AG04449 (cell line): ENCODE measurements around the gene PLCB3.

ENCODE experiments used
- CTCF ChIA-PET: fragments of 350-600 bp; formaldehyde crosslinking; extraction: SDS; loops from one replicate; lab custom pipeline; 2021; ENCODE audit warnings: antibody characterized with exemption; lab: Yijun Ruan, JAX
- POLR2A ChIA-PET: fragments of 400-600, 350-600 bp; formaldehyde crosslinking; extraction: SDS; loops from one replicate; lab custom pipeline; 2020; ENCODE audit warnings: antibody characterized with exemption, inconsistent platforms; lab: Yijun Ruan, JAX
- DNase-seq: peaks from one replicate; pipeline ENCODE4 v3.0.0-alpha.2; 2010; ENCODE audit warnings: low read depth, low spot score
- H3K4me3 ChIP-seq: 2 replicates; pipeline ENCODE4 v1.5.1; 2011; ENCODE audit warnings: low read depth, mild to moderate bottlenecking, control low read depth, low read length
- TF ChIP-seq, protein P1 (sequence below): IDR thresholded peaks from one replicate; pipeline ENCODE4 v1.5.1; 2011; ENCODE audit warnings: mild to moderate bottlenecking, moderate library complexity, low read length, control low read depth, inconsistent platforms; ENCODE audit not compliant: insufficient read depth; ENCODE audit errors: missing control alignments

Gene PLCB3

DNA sequence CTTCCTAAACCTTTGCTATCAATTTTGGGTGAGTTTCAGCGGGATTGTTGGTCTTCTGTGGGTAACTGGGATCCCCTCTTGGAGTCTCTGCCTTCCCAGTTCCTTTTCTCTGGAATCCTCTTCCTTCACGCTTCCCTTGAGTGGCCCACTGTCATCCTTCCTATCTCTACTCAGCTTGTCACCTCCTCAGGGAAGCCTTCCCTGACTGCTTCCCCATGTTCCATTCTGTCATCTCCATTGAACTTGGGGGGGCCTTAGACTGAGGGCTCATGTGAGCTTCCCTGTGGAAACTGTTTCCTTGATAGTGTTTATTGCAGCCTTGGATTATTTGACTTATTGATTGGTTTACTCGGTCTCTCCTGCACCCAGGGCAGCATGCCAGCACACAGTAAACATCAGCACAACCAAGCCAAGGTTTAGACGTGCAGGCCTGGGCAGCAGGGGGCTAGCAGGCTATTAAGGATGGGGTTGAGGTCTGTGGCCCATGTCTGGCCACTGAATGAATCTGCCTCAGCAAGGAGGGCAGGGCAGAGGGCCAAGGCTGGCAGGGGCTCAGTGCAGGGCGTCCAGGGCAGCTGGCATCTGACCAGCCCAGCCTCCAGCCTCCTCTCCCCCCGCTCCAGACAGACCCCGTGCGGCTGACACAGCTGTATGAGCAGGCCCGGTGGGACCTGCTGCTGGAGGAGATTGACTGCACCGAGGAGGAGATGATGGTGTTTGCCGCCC, 32.5 kb upstream of the PLCB3 start:
- POLR2A ChIA-PET, result interaction anchor here (0.7 kb wide), 1 partner anchor 58 kb away, joined by 3 read pairs; no protein-coding TSS in a partner anchor
- DNase-seq, result no peak
- H3K4me3 ChIP-seq, result no peak overlapping the region
- TF ChIP-seq, protein P1, sequence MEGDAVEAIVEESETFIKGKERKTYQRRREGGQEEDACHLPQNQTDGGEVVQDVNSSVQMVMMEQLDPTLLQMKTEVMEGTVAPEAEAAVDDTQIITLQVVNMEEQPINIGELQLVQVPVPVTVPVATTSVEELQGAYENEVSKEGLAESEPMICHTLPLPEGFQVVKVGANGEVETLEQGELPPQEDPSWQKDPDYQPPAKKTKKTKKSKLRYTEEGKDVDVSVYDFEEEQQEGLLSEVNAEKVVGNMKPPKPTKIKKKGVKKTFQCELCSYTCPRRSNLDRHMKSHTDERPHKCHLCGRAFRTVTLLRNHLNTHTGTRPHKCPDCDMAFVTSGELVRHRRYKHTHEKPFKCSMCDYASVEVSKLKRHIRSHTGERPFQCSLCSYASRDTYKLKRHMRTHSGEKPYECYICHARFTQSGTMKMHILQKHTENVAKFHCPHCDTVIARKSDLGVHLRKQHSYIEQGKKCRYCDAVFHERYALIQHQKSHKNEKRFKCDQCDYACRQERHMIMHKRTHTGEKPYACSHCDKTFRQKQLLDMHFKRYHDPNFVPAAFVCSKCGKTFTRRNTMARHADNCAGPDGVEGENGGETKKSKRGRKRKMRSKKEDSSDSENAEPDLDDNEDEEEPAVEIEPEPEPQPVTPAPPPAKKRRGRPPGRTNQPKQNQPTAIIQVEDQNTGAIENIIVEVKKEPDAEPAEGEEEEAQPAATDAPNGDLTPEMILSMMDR, result no peak
- CTCF ChIA-PET, result interaction anchor here (0.7 to 9.1 kb wide), 2 partner anchors 14 to 86 kb away, joined by 3 to 86 read pairs; partner anchors contain the start of gene FERMT3

DNA sequence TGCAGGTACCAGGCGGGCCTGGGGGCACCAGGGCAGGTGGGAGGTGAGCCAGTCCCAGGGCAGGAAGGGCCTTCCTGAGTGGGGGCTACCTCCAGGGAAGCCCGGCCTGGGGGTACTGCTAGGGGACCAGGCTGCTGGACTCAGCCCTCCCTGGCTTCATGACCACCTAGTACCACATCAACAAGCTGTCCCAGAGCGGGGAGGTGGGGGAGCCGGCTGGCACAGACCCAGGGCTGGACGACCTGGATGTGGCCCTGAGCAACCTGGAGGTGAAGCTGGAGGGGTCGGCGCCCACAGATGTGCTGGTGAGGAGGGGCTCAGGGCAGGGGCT, 32.0 kb upstream of the PLCB3 start:
- TF ChIP-seq, protein P1, result no peak
- no peak overlapping the region for H3K4me3 ChIP-seq
- POLR2A ChIA-PET, result interaction anchor here (0.7 kb wide), 1 partner anchor 58 kb away, joined by 3 read pairs; no protein-coding TSS in a partner anchor
- CTCF ChIA-PET, result interaction anchor here (1.2 to 9.1 kb wide), 2 partner anchors 14 to 33 kb away, joined by 3 to 86 read pairs; partner anchors contain the start of gene FERMT3
- no peak for DNase-seq

DNA sequence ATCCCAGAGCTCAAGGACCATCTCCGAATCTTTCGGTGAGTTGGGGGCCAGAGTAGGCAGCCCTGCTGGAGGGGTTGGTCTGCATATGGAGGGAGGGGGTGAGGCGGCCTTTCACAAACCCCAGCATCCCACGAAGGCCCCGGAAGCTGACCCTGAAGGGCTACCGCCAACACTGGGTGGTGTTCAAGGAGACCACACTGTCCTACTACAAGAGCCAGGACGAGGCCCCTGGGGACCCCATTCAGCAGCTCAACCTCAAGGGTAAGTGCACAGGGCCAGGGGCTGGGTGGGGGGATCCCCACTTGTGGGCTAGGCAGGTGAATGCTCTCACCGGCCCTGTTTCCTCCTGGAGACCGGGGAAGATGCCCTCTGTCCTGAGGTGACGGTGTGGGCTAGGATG, 31.6 kb upstream of the PLCB3 start:
- no peak overlapping the region for H3K4me3 ChIP-seq
- TF ChIP-seq, protein P1, result no peak
- CTCF ChIA-PET, result interaction anchor here (1.2 to 9.1 kb wide), 2 partner anchors 15 to 32 kb away, joined by 3 to 86 read pairs; partner anchors contain the start of gene FERMT3
- DNase-seq, result no peak
- POLR2A ChIA-PET, result interaction anchor here (0.7 kb wide), 1 partner anchor 58 kb away, joined by 3 read pairs; no protein-coding TSS in a partner anchor

DNA sequence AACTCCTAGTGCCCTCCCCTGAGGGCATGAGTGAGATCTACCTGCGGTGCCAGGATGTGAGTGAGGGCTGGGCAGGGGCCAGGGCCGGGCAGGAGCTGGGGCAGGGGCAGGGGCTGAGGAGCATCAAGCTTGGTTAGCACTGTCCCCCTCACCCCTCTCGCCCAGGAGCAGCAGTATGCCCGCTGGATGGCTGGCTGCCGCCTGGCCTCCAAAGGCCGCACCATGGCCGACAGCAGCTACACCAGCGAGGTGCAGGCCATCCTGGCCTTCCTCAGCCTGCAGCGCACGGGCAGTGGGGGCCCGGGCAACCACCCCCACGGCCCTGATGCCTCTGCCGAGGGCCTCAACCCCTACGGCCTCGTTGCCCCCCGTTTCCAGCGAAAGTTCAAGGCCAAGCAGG, 31.1 kb upstream of the PLCB3 start:
- TF ChIP-seq, protein P1, result no peak
- CTCF ChIA-PET, result interaction anchor here (1.2 to 9.1 kb wide), 2 partner anchors 15 to 32 kb away, joined by 3 to 86 read pairs; partner anchors contain the start of gene FERMT3

DNA sequence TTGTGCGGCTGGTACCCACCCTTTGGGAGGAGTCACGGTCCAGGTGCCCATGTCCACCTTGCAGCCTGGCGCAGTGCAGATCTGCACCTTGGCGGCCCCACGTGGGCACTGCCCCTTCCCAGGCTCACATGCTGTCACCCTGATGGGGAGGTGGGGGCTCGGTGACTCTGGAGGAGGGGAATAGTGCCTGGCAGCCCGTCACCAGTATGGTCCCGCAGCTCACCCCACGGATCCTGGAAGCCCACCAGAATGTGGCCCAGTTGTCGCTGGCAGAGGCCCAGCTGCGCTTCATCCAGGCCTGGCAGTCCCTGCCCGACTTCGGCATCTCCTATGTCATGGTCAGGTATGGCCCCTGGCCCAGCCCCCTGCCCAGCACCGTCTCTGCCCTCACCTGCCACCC, 30.5 kb upstream of the PLCB3 start:
- TF ChIP-seq, protein P1, result no peak
- no peak overlapping the region for H3K4me3 ChIP-seq
- POLR2A ChIA-PET, result no interaction called here
- DNase-seq, result no peak
- CTCF ChIA-PET, result interaction anchor here (1.2 to 9.1 kb wide), 2 partner anchors 16 to 31 kb away, joined by 3 to 86 read pairs; partner anchors contain the start of gene FERMT3

More for the DNA sequence above, 31.1 kb upstream of the PLCB3 start:
- no peak for DNase-seq
- no peak overlapping the region for H3K4me3 ChIP-seq
- POLR2A ChIA-PET, result no interaction called here

DNA sequence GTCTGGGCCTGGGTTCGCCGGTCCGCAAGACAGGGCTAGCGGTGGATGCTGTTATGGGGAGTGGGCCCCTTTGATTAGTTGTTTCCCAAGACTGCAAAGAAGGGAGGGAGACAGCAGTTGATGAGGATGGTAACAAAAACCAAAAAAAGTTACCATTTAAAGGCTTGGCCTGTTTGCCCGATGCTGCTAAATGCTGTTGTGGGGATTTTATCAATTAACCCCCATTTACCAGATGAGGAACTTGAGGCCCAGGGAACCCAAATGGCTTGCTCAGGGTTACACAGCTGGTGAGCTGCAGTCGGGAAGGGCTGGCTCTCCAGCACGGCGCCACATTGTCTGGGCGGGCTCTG, 28.7 kb upstream of the PLCB3 start:
- POLR2A ChIA-PET, result no interaction called here
- TF ChIP-seq, protein P1, result no peak
- no peak for DNase-seq
- CTCF ChIA-PET, result interaction anchor here (0.5 to 5.2 kb wide), 3 partner anchors 15 to 82 kb away, joined by 3 to 56 read pairs (median 10); partner anchors contain the start of gene FERMT3
- H3K4me3 ChIP-seq, result no peak overlapping the region
